KMS-11 (cell line): ENCODE results near the gene XAGE5.
"Not testable (repeated sequence)": the region's sequence is repeated elsewhere in the genome, so short reads cannot be mapped to it uniquely, and the experiment has no call there.

Source experiments
- H2AFZ ChIP-seq: fragments of 200-600 bp; sonication (generic); 2 replicates; pipeline ENCODE4 v1.6.1; 2016; ENCODE audit warnings: antibody characterized with exemption, mixed run types, low read depth
- H3K27ac ChIP-seq: fragments of 200-600 bp; sonication (generic); 2 replicates; pipeline ENCODE4 v1.6.1; 2016; ENCODE audit warnings: mild to moderate bottlenecking, mixed run types
- H3K27me3 ChIP-seq: fragments of 200-600 bp; sonication (generic); 2 replicates; pipeline ENCODE4 v1.6.1; 2017; ENCODE audit warnings: mild to moderate bottlenecking, low read depth, mixed run types, moderate library complexity; ENCODE audit not compliant: insufficient read depth
- H3K36me3 ChIP-seq: fragments of 200-600 bp; sonication (generic); 2 replicates; pipeline ENCODE4 v1.6.1; 2017; ENCODE audit warnings: mild to moderate bottlenecking, mixed run types; ENCODE audit not compliant: insufficient read depth
- H3K4me1 ChIP-seq: fragments of 200-600 bp; sonication (generic); 2 replicates; pipeline ENCODE4 v1.6.1; 2016; ENCODE audit warnings: mild to moderate bottlenecking, low read depth, mixed run types; ENCODE audit not compliant: poor library complexity, severe bottlenecking
- H3K4me2 ChIP-seq: fragments of 200-600 bp; sonication (generic); 2 replicates; pipeline ENCODE4 v1.7.0; 2016; ENCODE audit warnings: mild to moderate bottlenecking, mixed run types
- H3K4me3 ChIP-seq: fragments of 200-600 bp; sonication (generic); IDR thresholded peaks from 2 replicates; pipeline ENCODE4 v1.6.1; 2017; ENCODE audit warnings: low read depth, low read length, mixed read lengths; ENCODE audit not compliant: insufficient read depth
- H3K79me2 ChIP-seq: fragments of 200-600 bp; sonication (generic); 2 replicates; pipeline ENCODE4 v1.6.1; 2016; ENCODE audit warnings: low read depth, mixed run types; ENCODE audit not compliant: insufficient read depth
- H3K9ac ChIP-seq: fragments of 200-600 bp; sonication (generic); 2 replicates; pipeline ENCODE4 v1.6.1; 2016; ENCODE audit warnings: mild to moderate bottlenecking, mixed run types
- H4K20me1 ChIP-seq: fragments of 200-600 bp; sonication (generic); 2 replicates; pipeline ENCODE4 v1.6.1; 2016; ENCODE audit warnings: mild to moderate bottlenecking, mixed run types; ENCODE audit not compliant: insufficient read depth
- CTCF ChIP-seq: fragments of 200-600 bp; sonication (generic); conservative IDR thresholded peaks from 2 replicates; pipeline ENCODE4 v1.6.1; 2017; ENCODE audit warnings: low read depth, mild to moderate bottlenecking, antibody characterized with exemption, low read length, moderate library complexity, mixed read lengths

The XAGE5 gene

GRCh38 chrX:52852110-52852860 lies 41.2 kb downstream of the XAGE5 start:
- Histone ChIP-seq H3K79me2 (no peaks in the 10 kb centered on the region), H3K9ac (no peak overlapping the region), H3K27me3 (no peaks in the 10 kb centered on the region), H3K27ac (no peak overlapping the region), H3K36me3 (no peaks in the 10 kb centered on the region), H3K4me1 (no peaks in the 10 kb centered on the region), H3K4me2 (no peak overlapping the region), H3K4me3 (no peak overlapping the region), H4K20me1 (no peaks in the 10 kb centered on the region), H2AFZ (no peak overlapping the region)
- no peak for TF ChIP-seq CTCF

- H3K27me3 ChIP-seq, H3K27ac ChIP-seq, H3K36me3 ChIP-seq, H3K4me2 ChIP-seq, H4K20me1 ChIP-seq, H3K4me3 ChIP-seq, H3K4me1 ChIP-seq, H3K9ac ChIP-seq, H3K79me2 ChIP-seq, H2AFZ ChIP-seq: not testable (repeated sequence)
Observed at GRCh38 chrX:52856991-52857525, 46.0 kb downstream of the XAGE5 start.

GRCh38 chrX:52865343-52865998 lies 54.4 kb downstream of the XAGE5 start:
- Histone ChIP-seq H3K9ac (no peak overlapping the region), H3K27ac (no peak overlapping the region), H3K79me2 (no peaks in the 10 kb centered on the region), H3K4me2 (no peak overlapping the region), H3K4me3 (no peak overlapping the region), H4K20me1 (no peaks in the 10 kb centered on the region), H3K36me3 (no peaks in the 10 kb centered on the region), H3K27me3 (no peaks in the 10 kb centered on the region), H3K4me1 (no peaks in the 10 kb centered on the region), H2AFZ (no peak overlapping the region)
- TF ChIP-seq CTCF = no peak
